ENCODE data around the gene DNAJC12.

GRCh38 chr10:67775279-67775678, 62.7 kb downstream of the DNAJC12 start:
- no peak for TF ChIP-seq POLR2A (IDR thresholded peaks at IDR 0.05; ENCODE audit: low read length)
- no peak for TF ChIP-seq GATA1 (IDR thresholded peaks at IDR 0.05; ENCODE audit: low read depth, low read length)
